Measurements from ENCODE around the gene NOL12.

- TF ChIP-seq CTCF (IDR thresholded peaks at IDR 0.05; ENCODE audit: low read length) (no peak), EZH2phosphoT487 (IDR thresholded peaks at IDR 0.05; ENCODE audit: low read length) (no peak)
These were observed 22.7 kb downstream of the NOL12 start for GRCh38 chr22:37708580-37709444.

Data from MM.1S (cell line).